Psoas muscle (tissue), 8 donors: Measurements from ENCODE around the gene CENPH. TPM values are rescaled to one million over a fixed set of nuclear protein-coding genes. Genes with fewer than 3 reads are reported as not detected.

ENCODE experiments used
- ATAC-seq, 4 donors: fragments of 200-7000 bp; cut with Tn5 transposase; one replicate each; pipeline ENCODE4 v1.9.1; 2020; ENCODE audit warnings: moderate library complexity in 3 of 4, mild to moderate bottlenecking in 2 of 4
- DNase-seq, 2 donors: peaks; one replicate each; pipeline ENCODE4 v3.0.0-alpha.2; 2020
- H3K27ac ChIP-seq: fragments of 200-600 bp; one replicate; pipeline ENCODE4 v1.8.0; 2022
- H3K27me3 ChIP-seq, 3 donors: fragments of 200-600 bp in 1 of 3; one replicate each; pipeline versions ENCODE4 v1.6.1 to v1.8.0; 2013 to 2022; ENCODE audit warnings: low read length in 2 of 3, mild to moderate bottlenecking in 2 of 3, moderate library complexity in 1 of 3; ENCODE audit not compliant: insufficient read depth in 3 of 3
- H3K36me3 ChIP-seq, 2 donors: fragments of 200-600 bp in 1 of 2; one replicate each; pipeline versions ENCODE4 v1.6.1 to v1.8.0; 2013 to 2022; ENCODE audit warnings: low read depth in 1 of 2, mild to moderate bottlenecking in 1 of 2, moderate library complexity in 1 of 2; ENCODE audit not compliant: insufficient read depth in 1 of 2
- H3K4me1 ChIP-seq: fragments of 200-600 bp; one replicate; pipeline ENCODE4 v1.8.0; 2022
- H3K4me3 ChIP-seq: fragments of 200-600 bp; one replicate; pipeline ENCODE4 v1.8.0; 2022; ENCODE audit warnings: mild to moderate bottlenecking
- H3K9me3 ChIP-seq: fragments of 200-600 bp; one replicate; pipeline ENCODE4 v1.8.0; 2022
- WGBS, 3 donors: extraction: QIAGEN DNeasy Blood & Tissue Kit; methylation state at CpG; one replicate each; pipeline versions ENCODE4 v1.1.6 to v1.1.7; 2013; 5-methylcytosine and 5-hydroxymethylcytosine counted together
- intact Hi-C, 2 donors: fragments of 100-400 bp; cut with DNase I; formaldehyde crosslinking; loops; one replicate each; pipeline versions ENCODE4 v1.11.0 to v1.14.2; 2022
- polyA plus RNA-seq, 3 donors: library from polyadenylated mRNA; stranded (reverse); fragments of 200-250 nt; gene quantifications; one replicate each; pipeline ENCODE4 v1.2.3, GENCODE V29; 2013
- total RNA-seq, 4 donors: library from RNA; stranded (reverse); fragmentation: NEBNext Ultra II Directional in 2 of 4; extraction: Animal tissue kit (Norgen Biotek cat#: 25700) in 2 of 4; gene quantifications; one replicate each; pipeline versions ENCODE4 v1.2.1 to v1.2.4, GENCODE V29; 2021 to 2023
- TF ChIP-seq, protein P1 (sequence below): fragments of 200-600 bp; IDR thresholded peaks from one replicate; pipeline ENCODE4 v1.8.0; 2022; ENCODE audit warnings: antibody characterized with exemption
- donor health status: healthy with polysubstance abuse.
- donor health status: DM: no; HTN: no; CAD: no; lungs with moderate emphysema.
- donor health status: Bipolar disorder and iron deficiency.
- donor health status: healthy.
- donor health status: DM: yes; HTN: yes; CAD: no.
- donor health status: DM: no; HTN: no; CAD: no.
- donor health status: DM: no; HTN: no; CAD: no.
- donor health status: DM: yes; HTN: yes; CAD: no.

The CENPH gene
- total and polyA plus RNA-seq, 7 donors = 1.6 to 4.5 (median 3.2) TPM

GRCh38 chr5:69149676-69150010 lies 39.7 kb upstream of the CENPH start:
- Histone ChIP-seq H3K36me3 (no peaks in the 10 kb centered on the region), H3K27ac (no peak overlapping the region), H3K9me3 (no peaks in the 10 kb centered on the region), H3K4me3 (no peak overlapping the region), H3K4me1 (no peaks in the 10 kb centered on the region), H3K27me3 (no peaks in the 10 kb centered on the region)
- ATAC-seq = no peak
- TF ChIP-seq, protein P1, sequence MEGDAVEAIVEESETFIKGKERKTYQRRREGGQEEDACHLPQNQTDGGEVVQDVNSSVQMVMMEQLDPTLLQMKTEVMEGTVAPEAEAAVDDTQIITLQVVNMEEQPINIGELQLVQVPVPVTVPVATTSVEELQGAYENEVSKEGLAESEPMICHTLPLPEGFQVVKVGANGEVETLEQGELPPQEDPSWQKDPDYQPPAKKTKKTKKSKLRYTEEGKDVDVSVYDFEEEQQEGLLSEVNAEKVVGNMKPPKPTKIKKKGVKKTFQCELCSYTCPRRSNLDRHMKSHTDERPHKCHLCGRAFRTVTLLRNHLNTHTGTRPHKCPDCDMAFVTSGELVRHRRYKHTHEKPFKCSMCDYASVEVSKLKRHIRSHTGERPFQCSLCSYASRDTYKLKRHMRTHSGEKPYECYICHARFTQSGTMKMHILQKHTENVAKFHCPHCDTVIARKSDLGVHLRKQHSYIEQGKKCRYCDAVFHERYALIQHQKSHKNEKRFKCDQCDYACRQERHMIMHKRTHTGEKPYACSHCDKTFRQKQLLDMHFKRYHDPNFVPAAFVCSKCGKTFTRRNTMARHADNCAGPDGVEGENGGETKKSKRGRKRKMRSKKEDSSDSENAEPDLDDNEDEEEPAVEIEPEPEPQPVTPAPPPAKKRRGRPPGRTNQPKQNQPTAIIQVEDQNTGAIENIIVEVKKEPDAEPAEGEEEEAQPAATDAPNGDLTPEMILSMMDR = no peak
- intact Hi-C loops = no loop called here
- DNase-seq = no peak
- 91 to 94% (median 92%) methylated on average over 5 of the region's 5 CpGs for WGBS, 3 donors

GRCh38 chr5:69152731-69153130 lies 36.7 kb upstream of the CENPH start:
- WGBS, 3 donors = 73 to 80% (median 80%) methylated on average over 3 of the region's 3 CpGs
- H3K36me3 ChIP-seq = no peaks in the 10 kb centered on the region
- no peaks in the 10 kb centered on the region for H3K4me1 ChIP-seq
- H3K27me3 ChIP-seq = no peaks in the 10 kb centered on the region
- TF ChIP-seq, protein P1 = no peak
- ATAC-seq (no peak), DNase-seq (no peak)
- no peak overlapping the region for H3K27ac ChIP-seq
- intact Hi-C loops = no loop called here
- no peaks in the 10 kb centered on the region for H3K9me3 ChIP-seq
- H3K4me3 ChIP-seq = no peak overlapping the region

DNA sequence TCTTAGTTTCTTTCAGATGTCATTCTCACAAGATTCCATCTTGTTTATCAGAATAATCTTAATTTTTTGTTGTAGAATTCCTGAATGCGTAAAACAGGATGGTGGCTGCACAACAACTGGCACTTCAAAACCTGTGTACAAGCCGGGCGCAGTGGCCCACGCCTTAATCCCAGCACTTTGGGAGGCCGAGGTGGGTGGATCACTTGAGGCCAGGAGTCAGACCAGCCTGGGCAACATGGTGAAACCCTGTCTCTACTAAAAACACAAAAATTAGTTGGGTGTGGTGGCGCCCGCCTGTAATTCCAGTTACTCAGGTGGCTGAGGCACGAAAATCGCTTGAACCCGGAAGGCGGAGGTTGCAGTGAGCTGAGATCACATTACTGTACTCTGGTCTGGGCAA lies 32.9 kb upstream of the CENPH start:
- TF ChIP-seq, protein P1 = no peak
- H3K27ac ChIP-seq = no peak overlapping the region
- DNase-seq = no peak
- H3K27me3 ChIP-seq = no peaks in the 10 kb centered on the region
- no peaks in the 10 kb centered on the region for H3K4me1 ChIP-seq
- ATAC-seq = no peak
- 96 to 98% (median 96%) methylated on average over 11 of the region's 11 CpGs for WGBS, 3 donors
- no peak overlapping the region for H3K4me3 ChIP-seq
- no peaks in the 10 kb centered on the region for H3K36me3 ChIP-seq
- H3K9me3 ChIP-seq = no peaks in the 10 kb centered on the region
- intact Hi-C loops = no loop called here

GRCh38 chr5:69158039-69158438 lies 31.3 kb upstream of the CENPH start:
- H3K4me1 ChIP-seq = no peaks in the 10 kb centered on the region
- H3K36me3 ChIP-seq = no peaks in the 10 kb centered on the region
- H3K27me3 ChIP-seq = no peaks in the 10 kb centered on the region
- ATAC-seq (no peak), DNase-seq (no peak)
- WGBS, 3 donors = 90 to 94% (median 93%) methylated on average over 3 of the region's 3 CpGs
- H3K4me3 ChIP-seq = no peak overlapping the region
- no peak overlapping the region for H3K27ac ChIP-seq
- intact Hi-C loops = no loop called here
- no peaks in the 10 kb centered on the region for H3K9me3 ChIP-seq
- TF ChIP-seq, protein P1 = no peak

DNA sequence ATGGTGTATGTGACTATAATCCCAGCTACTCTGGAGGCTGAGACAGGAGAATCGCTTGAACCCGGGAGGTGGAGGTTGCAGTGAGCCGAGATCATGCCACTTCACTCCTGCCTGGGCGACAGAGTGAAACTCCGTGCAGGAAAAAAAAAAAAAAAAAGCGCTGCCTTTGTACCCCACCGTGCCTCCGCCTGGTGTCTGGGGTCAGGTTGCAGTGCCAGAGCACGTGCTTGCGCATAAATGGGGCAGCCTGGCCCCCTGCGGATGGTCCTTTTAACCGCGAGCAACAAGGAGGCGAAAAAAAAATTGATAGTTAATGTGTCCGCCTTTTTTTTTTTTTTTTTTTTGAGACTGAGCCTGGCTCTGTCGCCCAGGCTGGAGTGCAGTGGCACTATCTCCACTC lies 28.7 kb upstream of the CENPH start:
- no peak for DNase-seq
- TF ChIP-seq, protein P1 = no peak
- WGBS, 3 donors = 87 to 90% (median 88%) methylated on average over 16 of the region's 16 CpGs
- no peak overlapping the region for H3K27ac ChIP-seq
- intact Hi-C loops = loop anchor here (10.0 kb wide), 2 partner anchors 66 to 126 kb away; partner anchors contain the start of gene SLC30A5 (in 1 of the 2)
- no peak for ATAC-seq
- no peaks in the 10 kb centered on the region for H3K36me3 ChIP-seq
- H3K4me3 ChIP-seq = no peak overlapping the region
- H3K27me3 ChIP-seq = no peaks in the 10 kb centered on the region
- H3K4me1 ChIP-seq = no peaks in the 10 kb centered on the region
- H3K9me3 ChIP-seq = no peaks in the 10 kb centered on the region
